GM18505 (cell line): Measurements from ENCODE around the gene NRP2.

Source experiments
- ATAC-seq: cut with Tn5 transposase; IDR thresholded peaks from one replicate; pipeline ENCODE4 v1.9.1; 2021; ENCODE audit not compliant: unreplicated experiment
- POLR2A ChIP-seq: IDR thresholded peaks from 4 replicates; pipeline ENCODE4 v1.6.1; 2011; ENCODE audit warnings: borderline replicate concordance; ENCODE audit not compliant: insufficient read depth, insufficient read length; ENCODE audit errors: extremely low read depth

NRP2 gene, protein sequence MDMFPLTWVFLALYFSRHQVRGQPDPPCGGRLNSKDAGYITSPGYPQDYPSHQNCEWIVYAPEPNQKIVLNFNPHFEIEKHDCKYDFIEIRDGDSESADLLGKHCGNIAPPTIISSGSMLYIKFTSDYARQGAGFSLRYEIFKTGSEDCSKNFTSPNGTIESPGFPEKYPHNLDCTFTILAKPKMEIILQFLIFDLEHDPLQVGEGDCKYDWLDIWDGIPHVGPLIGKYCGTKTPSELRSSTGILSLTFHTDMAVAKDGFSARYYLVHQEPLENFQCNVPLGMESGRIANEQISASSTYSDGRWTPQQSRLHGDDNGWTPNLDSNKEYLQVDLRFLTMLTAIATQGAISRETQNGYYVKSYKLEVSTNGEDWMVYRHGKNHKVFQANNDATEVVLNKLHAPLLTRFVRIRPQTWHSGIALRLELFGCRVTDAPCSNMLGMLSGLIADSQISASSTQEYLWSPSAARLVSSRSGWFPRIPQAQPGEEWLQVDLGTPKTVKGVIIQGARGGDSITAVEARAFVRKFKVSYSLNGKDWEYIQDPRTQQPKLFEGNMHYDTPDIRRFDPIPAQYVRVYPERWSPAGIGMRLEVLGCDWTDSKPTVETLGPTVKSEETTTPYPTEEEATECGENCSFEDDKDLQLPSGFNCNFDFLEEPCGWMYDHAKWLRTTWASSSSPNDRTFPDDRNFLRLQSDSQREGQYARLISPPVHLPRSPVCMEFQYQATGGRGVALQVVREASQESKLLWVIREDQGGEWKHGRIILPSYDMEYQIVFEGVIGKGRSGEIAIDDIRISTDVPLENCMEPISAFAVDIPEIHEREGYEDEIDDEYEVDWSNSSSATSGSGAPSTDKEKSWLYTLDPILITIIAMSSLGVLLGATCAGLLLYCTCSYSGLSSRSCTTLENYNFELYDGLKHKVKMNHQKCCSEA

GRCh38 chr2:205682239-205682970, at the start of gene NRP2:
NRP2 (plus strand) TSS chr2:205682501; CDS start chr2:205683291, 790 bp downstream.
- no peak for TF ChIP-seq POLR2A
- ATAC-seq = peak; percentile 73

- no peak for TF ChIP-seq POLR2A
- no peak for ATAC-seq
Observed at GRCh38 chr2:205633994-205634393, 48.3 kb upstream of the NRP2 start.

DNA sequence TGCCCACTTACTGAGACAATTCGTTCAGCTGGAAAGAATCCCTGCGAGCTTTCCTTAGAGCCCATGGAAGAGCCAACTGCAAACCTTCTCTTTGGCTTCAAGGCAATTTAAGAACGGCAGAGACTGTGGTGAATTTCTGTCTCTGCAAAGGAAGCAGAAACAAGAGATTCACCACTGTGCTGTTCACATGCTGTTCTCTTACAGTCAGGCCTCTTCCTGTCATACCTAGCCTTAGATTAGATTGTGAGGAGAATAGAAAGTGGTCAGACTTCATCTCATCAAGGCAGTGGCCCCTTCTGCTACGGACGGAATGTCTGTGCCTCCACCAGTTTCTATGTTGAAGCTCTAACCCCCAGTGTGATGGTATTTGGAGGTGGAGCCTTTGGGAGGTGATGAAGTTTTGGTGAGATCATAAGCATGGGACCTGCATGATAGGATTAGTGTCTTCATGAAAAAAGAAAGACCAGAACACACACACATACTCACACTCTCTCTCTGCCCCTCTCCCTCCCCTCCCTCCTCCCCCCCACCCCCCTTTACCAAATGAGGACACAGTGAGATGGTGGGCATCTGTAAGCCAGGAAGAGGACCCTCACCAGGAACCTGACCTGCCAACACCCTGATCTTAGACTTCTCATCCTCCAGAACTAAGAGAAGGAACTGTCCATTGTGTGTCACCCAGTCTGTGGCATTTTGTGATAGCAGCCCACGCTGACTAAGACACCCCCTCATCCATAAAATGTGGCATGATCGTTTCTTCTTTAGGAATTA, 45.6 kb upstream of the NRP2 start:
- TF ChIP-seq POLR2A = no peak
- no peak for ATAC-seq

DNA sequence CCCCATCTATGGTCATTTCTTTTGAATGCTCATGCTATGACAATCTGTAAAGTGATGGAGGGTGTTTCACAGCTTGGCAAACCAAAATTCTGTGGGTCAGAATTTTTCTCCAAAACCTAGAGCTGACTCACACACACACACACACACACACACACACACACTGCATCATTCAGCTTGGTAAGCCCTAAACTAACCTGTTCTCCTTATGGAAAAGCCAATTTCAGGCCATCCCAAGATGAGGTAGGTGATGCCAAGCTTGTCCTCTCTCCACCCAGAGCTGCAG, 45.0 kb upstream of the NRP2 start:
- TF ChIP-seq POLR2A = no peak
- ATAC-seq = no peak

DNA sequence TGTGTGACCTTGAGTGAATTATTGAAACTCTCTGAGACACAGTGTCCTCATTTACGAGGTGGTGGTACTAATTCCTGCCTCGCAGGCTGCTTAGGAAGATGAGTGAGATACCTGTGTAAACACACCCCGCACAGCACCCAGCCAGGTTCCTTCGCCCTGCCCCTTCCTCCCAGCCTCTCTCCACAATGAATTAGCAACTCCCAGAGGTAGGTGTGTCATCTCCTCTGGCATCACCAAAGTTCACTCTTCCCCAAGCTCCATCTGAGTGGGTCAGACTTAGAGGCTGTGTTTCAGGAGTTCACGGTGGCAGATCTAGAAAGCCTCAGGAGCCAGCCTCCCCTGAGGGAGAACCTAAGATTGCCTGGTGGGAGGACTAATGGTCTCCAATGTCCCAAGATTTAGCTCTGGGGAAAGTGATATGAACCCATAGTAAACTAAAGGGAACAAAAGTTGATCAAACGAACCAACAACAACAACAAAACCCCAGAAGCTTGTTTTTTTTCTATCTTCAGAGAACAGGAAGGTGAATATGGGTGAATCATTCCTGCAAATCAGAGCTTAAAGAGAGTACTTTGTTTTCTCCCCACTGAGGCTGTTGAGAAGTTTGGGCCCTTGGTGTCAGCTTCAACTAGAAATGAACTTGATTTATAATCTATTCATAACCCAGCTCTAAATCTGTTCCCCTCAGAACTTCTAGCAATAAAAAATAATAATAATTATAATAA, 44.4 kb upstream of the NRP2 start:
- no peak for TF ChIP-seq POLR2A
- no peak for ATAC-seq

DNA sequence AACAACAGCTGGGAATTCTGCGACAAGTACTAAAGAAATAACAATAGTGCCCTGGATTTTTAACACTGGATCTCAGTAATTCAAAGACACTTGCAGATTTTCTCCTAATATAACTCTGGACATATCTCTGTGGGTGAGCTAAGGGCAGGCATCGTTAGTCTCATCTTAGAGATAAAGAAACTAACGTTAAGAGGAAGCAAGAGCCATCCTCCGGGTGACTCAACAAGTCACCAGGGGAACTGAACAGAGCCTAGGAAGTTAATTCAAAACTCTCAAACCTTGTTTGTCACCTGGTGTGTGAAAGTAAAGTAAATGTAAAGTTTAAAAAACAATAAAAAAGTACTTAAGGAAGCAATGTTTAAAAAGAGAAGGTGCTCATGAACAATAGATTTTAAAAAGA, 41.6 kb upstream of the NRP2 start:
- no peak for TF ChIP-seq POLR2A
- ATAC-seq = no peak

GRCh38 chr2:205642599-205643356, 39.5 kb upstream of the NRP2 start:
- no peak for TF ChIP-seq POLR2A
- ATAC-seq = no peak

DNA sequence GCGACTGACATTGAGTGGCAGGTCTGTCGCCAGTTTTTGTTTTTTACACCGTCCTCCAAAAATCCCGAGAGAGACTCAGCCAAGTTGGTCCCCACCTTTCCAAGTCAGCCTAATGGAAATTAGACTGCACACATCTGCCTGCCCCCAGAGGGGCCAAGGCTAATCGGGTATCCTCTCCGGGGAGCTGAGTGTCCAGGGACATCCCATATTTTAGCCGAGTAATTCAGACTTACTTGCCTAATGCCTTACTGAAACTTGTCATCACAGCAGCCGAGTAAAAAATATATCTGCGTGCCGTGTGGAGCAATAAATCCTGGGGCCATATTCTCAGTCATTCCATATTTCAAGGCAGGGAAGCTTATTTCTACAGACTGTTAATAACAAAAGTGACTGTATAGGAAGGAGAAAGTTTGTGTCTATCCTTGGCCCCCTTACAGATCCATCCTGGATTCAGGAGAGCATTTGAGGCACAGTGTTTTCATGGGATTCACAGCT, 38.9 kb upstream of the NRP2 start:
- no peak for TF ChIP-seq POLR2A
- no peak for ATAC-seq

- ATAC-seq = no peak
- TF ChIP-seq POLR2A = no peak
Observed at GRCh38 chr2:205644018-205644417, 38.3 kb upstream of the NRP2 start.

- TF ChIP-seq POLR2A = no peak
- ATAC-seq = peak; percentile 98
Observed at GRCh38 chr2:205646680-205647079, 35.6 kb upstream of the NRP2 start.

- TF ChIP-seq POLR2A = no peak
- no peak for ATAC-seq
Observed at GRCh38 chr2:205650450-205650849, 31.9 kb upstream of the NRP2 start.

DNA sequence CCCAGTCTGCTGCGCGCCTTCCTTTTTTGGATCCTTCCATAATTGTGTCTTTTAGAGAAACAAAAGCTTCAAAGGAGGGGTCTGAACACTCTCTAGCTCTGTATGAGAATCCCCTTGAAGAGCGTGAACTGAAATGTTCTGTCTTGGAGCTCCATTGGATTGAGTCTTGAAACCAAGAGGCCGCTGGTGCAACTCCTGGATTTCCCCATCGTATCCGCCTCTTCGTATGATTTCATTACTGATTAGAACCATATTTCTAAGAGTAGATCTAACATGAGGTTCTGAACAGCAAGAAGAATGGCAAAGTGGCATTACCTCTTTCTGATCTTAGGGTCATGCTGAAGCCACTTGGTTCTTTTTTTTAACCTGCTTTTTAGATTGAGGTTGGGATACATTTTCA, 31.4 kb upstream of the NRP2 start:
- ATAC-seq = no peak

GRCh38 chr2:205651719-205652118, 30.6 kb upstream of the NRP2 start:
- no peak for ATAC-seq
- TF ChIP-seq POLR2A = no peak

More for the DNA sequence above, 31.4 kb upstream of the NRP2 start:
- no peak for TF ChIP-seq POLR2A
